ENCODE results near the gene IFNGR1. TPM values are rescaled to one million over a fixed set of nuclear protein-coding genes. Genes with fewer than 3 reads are reported as not detected.

Gene IFNGR1
- total RNA-seq, 1 experiment from 2014 or later = 27.1 TPM

GRCh38 chr6:137241481-137242038, 22.4 kb upstream of the IFNGR1 start (continued):
- TF ChIP-seq, protein P1, sequence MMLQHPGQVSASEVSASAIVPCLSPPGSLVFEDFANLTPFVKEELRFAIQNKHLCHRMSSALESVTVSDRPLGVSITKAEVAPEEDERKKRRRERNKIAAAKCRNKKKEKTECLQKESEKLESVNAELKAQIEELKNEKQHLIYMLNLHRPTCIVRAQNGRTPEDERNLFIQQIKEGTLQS (IDR thresholded peaks at IDR 0.05) = no peak

DNA sequence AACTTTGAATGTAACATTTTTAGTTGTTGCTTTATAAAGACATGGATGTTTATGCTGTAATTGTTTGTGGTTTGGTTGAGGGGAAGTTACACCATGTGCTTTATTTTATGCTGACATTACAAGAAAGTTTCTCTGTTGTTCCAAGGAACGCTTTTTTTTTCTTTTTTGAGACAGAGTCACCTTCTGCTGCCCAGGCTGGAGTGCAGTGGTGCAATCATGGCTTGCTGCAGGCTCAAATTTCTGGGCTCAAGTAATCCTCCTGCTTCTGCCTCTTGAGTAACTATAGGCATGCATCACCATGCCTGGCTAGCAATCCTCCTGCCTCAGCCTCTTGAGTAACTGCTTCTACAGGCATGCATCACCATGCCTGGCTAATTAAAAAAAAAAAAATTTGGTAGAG, 21.0 kb upstream of the IFNGR1 start:
- no peaks in the 10 kb centered on the region for H3K9me3 ChIP-seq (ENCODE audit: control insufficient read depth in 1 of 2, insufficient read depth in 1 of 2, low read depth in 1 of 2, low read length in 2 of 2)
- no peaks in the 10 kb centered on the region for H3K9me2 ChIP-seq (ENCODE audit: insufficient read depth)
- H2AFZ ChIP-seq (ENCODE audit: low read depth, low read length, poor library complexity, severe bottlenecking) = no peak overlapping the region
- H3K27ac ChIP-seq (ENCODE audit: low read depth, low read length) = no peak overlapping the region
- ChIA-PET RAD21 (ENCODE audit: low non-redundant PET in 1 of 2, low total read pairs in 2 of 2, uncharacterized antibody in 2 of 2, unreplicated experiment in 2 of 2) (no interaction called here), CTCF (no interaction called here), POLR2A (no interaction called here)
- peaks cover 5 to 19% of the 10 kb centered on the region in 2 experiments; a peak in 3 of 4 replicates for H3K4me1 ChIP-seq (ENCODE audit: control insufficient read depth in 1 of 2, insufficient read depth in 2 of 2, low read length in 2 of 2)
- no peak overlapping the region for H3K4me3 ChIP-seq (replicated peaks in 1 of 2; ENCODE audit: low read depth in 1 of 2, low read length in 2 of 2)
- intact Hi-C loops (cut with micrococcal nuclease) = no loop called here
- no peak overlapping the region for H3K4me2 ChIP-seq (ENCODE audit: low read length)
- DNase-seq (ENCODE audit: low read depth, low spot score) (no peak), ATAC-seq (no peak)
- H4K20me1 ChIP-seq (ENCODE audit: insufficient read depth) = no peaks in the 10 kb centered on the region
- no peaks in the 10 kb centered on the region for H3K79me2 ChIP-seq (ENCODE audit: insufficient read depth, low read length)
- TF ChIP-seq POLR2AphosphoS5 (IDR thresholded peaks at IDR 0.05; ENCODE audit: low read depth, low read length) (no peak), EGR1 (IDR thresholded peaks at IDR 0.05; ENCODE audit: low read depth) (no peak)
- no peaks in the 10 kb centered on the region for H3K36me3 ChIP-seq (ENCODE audit: control insufficient read depth in 1 of 2, insufficient read depth in 2 of 2, low read length in 2 of 2)
- no peak overlapping the region for H3K9ac ChIP-seq (ENCODE audit: low read length)
- H3K27me3 ChIP-seq (ENCODE audit: insufficient read depth, low read length) = no peaks in the 10 kb centered on the region
- no TSS peak for BruUV-seq (replicated peaks)

GRCh38 chr6:137237413-137238170, 18.4 kb upstream of the IFNGR1 start:
- no peak overlapping the region for H3K9ac ChIP-seq (ENCODE audit: low read length)
- H3K79me2 ChIP-seq (ENCODE audit: insufficient read depth, low read length) = no peaks in the 10 kb centered on the region
- ATAC-seq (no peak; the same call in 1 of the 2 replicates), DNase-seq (ENCODE audit: low read depth, low spot score) (no peak)
- peaks cover 18 to 39% of the 10 kb centered on the region in 2 experiments for H3K4me1 ChIP-seq (ENCODE audit: control insufficient read depth in 1 of 2, insufficient read depth in 2 of 2, low read length in 2 of 2)
- no peaks in the 10 kb centered on the region for H3K9me3 ChIP-seq (ENCODE audit: control insufficient read depth in 1 of 2, insufficient read depth in 1 of 2, low read depth in 1 of 2, low read length in 2 of 2)
- BruUV-seq (replicated peaks) = no TSS peak
- no peaks in the 10 kb centered on the region for H4K20me1 ChIP-seq (ENCODE audit: insufficient read depth)
- no peak overlapping the region for H2AFZ ChIP-seq (ENCODE audit: low read depth, low read length, poor library complexity, severe bottlenecking)
- H3K27ac ChIP-seq (ENCODE audit: low read depth, low read length) = no peak overlapping the region
- RAD21 ChIA-PET (ENCODE audit: low non-redundant PET in 1 of 2, low total read pairs in 2 of 2, uncharacterized antibody in 2 of 2, unreplicated experiment in 2 of 2) = no interaction called here
- no peaks in the 10 kb centered on the region for H3K27me3 ChIP-seq (ENCODE audit: insufficient read depth, low read length)
- intact Hi-C loops (cut with micrococcal nuclease) = no loop called here
- H3K9me2 ChIP-seq (ENCODE audit: insufficient read depth) = no peaks in the 10 kb centered on the region
- CTCF ChIA-PET = interaction anchor here (1.0 kb wide), 1 partner anchor 77 kb away, joined by 5 read pairs; no protein-coding TSS in a partner anchor
- H3K4me2 ChIP-seq (ENCODE audit: low read length) = peak overlapping the region; percentile 10; the same call in 1 of the 2 replicates
- H3K36me3 ChIP-seq (ENCODE audit: control insufficient read depth in 1 of 2, insufficient read depth in 2 of 2, low read length in 2 of 2) = no peaks in the 10 kb centered on the region
- H3K4me3 ChIP-seq (replicated peaks in 1 of 2; ENCODE audit: low read depth in 1 of 2, low read length in 2 of 2) = no peak overlapping the region
- POLR2A ChIA-PET = no interaction called here
- TF ChIP-seq EZH2 (IDR thresholded peaks at IDR 0.05) = no peak
- TF ChIP-seq ZBTB33 (IDR thresholded peaks at IDR 0.05; ENCODE audit: extremely low read depth, insufficient replicate concordance, low read length) = no peak
- TF ChIP-seq, protein P2, sequence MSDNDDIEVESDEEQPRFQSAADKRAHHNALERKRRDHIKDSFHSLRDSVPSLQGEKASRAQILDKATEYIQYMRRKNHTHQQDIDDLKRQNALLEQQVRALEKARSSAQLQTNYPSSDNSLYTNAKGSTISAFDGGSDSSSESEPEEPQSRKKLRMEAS (IDR thresholded peaks at IDR 0.05) = no peak
- TF ChIP-seq POLR2AphosphoS5 (IDR thresholded peaks at IDR 0.05; ENCODE audit: low read depth, low read length) = no peak
- no peak for TF ChIP-seq POLR2A (IDR thresholded peaks at IDR 0.05; ENCODE audit: borderline replicate concordance, extremely low read depth, insufficient read depth, insufficient read length)
- no peak for TF ChIP-seq JUND (IDR thresholded peaks at IDR 0.05)
- no peak for TF ChIP-seq CEBPB (IDR thresholded peaks at IDR 0.05; ENCODE audit: low read depth)
- TF ChIP-seq ELF1 (IDR thresholded peaks at IDR 0.05; ENCODE audit: borderline replicate concordance, low read depth) = no peak
- TF ChIP-seq, protein P3, sequence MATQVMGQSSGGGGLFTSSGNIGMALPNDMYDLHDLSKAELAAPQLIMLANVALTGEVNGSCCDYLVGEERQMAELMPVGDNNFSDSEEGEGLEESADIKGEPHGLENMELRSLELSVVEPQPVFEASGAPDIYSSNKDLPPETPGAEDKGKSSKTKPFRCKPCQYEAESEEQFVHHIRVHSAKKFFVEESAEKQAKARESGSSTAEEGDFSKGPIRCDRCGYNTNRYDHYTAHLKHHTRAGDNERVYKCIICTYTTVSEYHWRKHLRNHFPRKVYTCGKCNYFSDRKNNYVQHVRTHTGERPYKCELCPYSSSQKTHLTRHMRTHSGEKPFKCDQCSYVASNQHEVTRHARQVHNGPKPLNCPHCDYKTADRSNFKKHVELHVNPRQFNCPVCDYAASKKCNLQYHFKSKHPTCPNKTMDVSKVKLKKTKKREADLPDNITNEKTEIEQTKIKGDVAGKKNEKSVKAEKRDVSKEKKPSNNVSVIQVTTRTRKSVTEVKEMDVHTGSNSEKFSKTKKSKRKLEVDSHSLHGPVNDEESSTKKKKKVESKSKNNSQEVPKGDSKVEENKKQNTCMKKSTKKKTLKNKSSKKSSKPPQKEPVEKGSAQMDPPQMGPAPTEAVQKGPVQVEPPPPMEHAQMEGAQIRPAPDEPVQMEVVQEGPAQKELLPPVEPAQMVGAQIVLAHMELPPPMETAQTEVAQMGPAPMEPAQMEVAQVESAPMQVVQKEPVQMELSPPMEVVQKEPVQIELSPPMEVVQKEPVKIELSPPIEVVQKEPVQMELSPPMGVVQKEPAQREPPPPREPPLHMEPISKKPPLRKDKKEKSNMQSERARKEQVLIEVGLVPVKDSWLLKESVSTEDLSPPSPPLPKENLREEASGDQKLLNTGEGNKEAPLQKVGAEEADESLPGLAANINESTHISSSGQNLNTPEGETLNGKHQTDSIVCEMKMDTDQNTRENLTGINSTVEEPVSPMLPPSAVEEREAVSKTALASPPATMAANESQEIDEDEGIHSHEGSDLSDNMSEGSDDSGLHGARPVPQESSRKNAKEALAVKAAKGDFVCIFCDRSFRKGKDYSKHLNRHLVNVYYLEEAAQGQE (IDR thresholded peaks at IDR 0.05; ENCODE audit: low read depth) = no peak

All from HCT116 (cell line).